HG02973 (cell line): Measurements from ENCODE around the gene RPE65.
"Not testable (repeated sequence)": the region's sequence is repeated elsewhere in the genome, so short reads cannot be mapped to it uniquely, and the experiment has no call there.

Source experiments
- ATAC-seq: cut with Tn5 transposase; IDR thresholded peaks from one replicate; pipeline ENCODE4 v1.9.1; 2021; ENCODE audit warnings: moderate library complexity; ENCODE audit not compliant: unreplicated experiment

The RPE65 gene

GRCh38 chr1:68454534-68454933 is 4.8 kb upstream of the RPE65 start:
- ATAC-seq, result peak; percentile 66

DNA sequence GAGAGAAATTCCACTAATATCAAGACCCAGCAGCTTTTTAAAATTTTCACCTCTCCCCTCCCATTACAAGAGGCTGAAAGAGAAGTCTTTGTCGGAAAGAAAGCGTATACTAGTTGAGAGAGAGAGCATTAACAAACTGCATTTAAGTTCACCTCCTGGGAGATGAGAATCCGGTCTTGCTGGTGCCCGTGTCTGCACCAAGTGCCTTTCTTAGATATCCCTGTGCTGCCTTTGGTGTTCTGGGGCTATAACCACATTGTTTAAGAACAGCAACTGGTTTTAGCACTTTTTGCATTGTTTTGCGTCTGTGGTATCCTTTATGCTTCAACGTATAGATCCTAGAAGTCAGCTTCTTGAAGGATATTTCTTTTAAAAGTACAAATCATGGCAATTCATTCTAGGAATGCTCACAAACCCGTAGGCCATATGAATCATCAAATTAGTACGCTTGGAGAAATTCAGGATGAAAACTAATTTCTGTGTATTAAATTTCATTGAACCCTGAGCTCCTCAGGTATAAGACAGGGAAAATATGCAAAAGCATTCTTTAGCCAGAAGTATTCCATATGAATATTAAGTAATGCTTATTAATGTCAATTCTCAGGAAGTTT is 3.4 kb upstream of the RPE65 start:
- no peak for ATAC-seq

- no peak for ATAC-seq
Observed at GRCh38 chr1:68448365-68448764, 1.4 kb downstream of the RPE65 start.

GRCh38 chr1:68445709-68446108 is 4.0 kb downstream of the RPE65 start:
- ATAC-seq, result no peak

- peak; percentile 97 for ATAC-seq
Observed at GRCh38 chr1:68442822-68443556, 6.8 kb downstream of the RPE65 start.

- ATAC-seq, result no peak
Observed at GRCh38 chr1:68442006-68442405, 7.7 kb downstream of the RPE65 start.

DNA sequence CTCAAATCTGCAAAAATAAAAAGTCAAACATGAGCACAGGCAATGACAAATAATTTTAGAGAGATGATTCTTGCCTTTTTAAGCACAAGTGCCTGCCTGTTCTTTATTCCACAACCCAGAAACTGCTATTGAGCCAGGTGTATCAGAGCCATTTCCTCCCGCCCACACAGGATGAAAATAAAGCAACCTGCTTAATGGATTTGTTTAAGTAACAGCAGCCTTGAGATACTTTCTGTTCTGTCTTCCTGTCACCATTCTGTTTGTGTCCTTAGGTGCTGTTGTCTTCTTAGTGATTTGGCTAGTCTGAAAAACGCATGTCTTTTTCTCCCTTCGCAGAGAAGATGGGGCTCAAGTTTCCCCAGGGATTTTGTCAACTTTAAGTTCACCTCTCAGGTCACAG is 11.4 kb downstream of the RPE65 start:
- ATAC-seq, result no peak

DNA sequence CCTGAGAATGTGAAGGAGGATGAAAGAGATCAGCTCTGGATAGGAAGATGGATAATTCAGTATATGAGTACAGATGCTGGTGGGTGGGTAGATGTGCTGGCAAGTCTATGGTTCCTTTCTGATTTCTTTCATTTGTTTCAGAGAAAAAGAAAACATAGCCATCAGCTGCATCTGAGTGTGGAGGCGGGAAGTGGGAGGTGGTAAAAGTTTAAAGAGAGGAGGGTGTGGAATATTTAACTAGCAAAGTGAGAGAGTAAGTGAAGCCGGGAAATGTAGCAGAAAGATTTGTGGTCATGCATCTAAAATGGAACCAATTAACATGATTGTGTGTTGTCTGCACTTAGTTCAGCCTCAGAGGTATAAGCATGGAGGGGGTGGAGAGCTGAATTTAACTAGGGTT is 16.4 kb downstream of the RPE65 start:
- ATAC-seq, result no peak

- no peak for ATAC-seq
Observed at GRCh38 chr1:68431076-68431475, 18.7 kb downstream of the RPE65 start.

GRCh38 chr1:68429233-68429808 is 20.4 kb downstream of the RPE65 start:
- ATAC-seq, result no peak

DNA sequence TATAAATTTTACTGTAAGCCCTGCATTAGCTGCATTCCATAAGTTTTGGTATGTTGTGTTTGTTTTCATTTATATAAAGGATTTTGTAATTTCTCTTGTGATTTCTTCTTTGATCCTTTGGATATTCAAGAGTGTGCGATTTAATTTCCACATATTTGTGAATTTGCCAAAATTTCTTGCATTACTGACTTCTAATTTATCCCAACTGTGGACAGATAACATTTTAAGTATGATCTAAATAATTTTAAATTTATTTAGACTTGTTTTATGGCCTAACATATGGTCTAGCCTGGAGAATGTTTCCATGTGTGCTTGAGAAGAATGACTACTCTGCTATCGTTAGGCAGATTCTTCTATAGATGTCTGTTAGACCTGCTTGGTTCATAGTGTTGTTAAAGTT is 23.2 kb downstream of the RPE65 start:
- no peak for ATAC-seq

DNA sequence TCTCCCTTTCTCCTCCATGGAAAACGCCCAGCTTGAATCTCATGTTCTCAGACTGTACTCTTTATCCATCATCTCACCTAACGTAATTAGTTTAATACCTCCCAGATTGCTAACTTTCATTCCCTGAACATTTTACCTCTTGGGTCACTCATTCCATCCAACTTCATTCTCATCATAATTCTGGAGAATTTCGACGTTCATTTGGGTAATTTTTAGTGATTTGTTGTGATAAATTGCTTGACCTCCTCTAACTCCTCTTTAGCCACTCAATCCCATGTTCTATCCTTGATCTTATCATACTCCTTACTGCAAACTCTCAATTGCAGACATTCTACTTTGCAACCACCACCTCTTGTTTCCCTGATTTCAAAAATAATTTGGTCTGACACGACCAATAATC is 28.4 kb downstream of the RPE65 start:
- ATAC-seq, result no peak

GRCh38 chr1:68409426-68409825 is 40.3 kb downstream of the RPE65 start:
- ATAC-seq, result no peak

GRCh38 chr1:68401506-68401905 is 48.2 kb downstream of the RPE65 start:
- ATAC-seq, result no peak

GRCh38 chr1:68395575-68395974 is 54.2 kb downstream of the RPE65 start:
- ATAC-seq, result not testable (repeated sequence)

DNA sequence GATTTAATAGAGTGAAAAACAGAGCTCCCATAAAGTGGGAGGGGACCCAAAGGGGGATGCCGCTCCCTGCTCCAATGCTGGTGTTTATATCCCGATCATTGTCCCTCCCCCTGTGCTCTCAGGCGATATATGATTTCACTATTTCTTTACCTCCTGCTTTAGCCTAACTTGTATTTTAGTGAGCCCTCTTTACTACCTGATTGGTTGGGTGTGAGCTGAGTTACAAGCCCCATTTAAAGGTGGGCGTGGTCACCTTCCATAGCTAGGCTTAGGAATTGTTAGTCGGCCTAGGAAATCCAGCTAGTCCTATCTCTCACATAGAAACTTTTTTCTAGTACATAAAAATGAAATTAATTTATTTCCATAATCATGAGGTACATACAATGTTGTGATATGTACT is 57.3 kb downstream of the RPE65 start:
- not testable (repeated sequence) for ATAC-seq

DNA sequence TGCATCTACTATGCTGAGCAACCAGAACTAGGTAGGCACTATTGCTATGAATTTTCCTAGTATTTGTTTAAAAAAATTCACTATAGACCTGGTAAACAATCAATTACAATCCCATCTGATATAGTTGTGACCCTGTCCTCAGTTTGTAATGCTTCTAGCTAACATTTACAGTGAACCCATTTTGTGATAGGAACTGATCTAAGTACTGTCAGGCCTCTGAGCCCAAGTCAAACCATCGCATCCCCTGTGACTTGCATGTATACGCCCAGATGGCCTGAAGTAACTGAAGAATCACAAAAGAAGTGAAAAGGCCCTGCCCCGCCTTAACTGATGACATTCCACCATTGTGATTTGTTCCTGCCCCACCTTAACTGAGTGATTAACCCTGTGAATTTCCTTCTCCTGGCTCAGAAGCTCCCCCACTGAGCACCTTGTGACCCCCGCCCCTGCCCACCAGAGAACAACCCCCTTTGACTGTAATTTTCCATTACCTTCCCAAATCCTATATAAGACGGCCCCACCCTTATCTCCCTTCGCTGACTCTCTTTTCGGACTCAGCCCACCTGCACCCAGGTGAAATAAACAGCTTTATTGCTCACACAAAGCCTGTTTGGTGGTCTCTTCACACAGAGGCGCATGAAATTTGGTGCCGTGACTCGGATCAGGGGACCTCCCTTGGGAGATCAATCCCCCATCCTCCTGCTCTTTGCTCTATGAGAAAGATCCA is 63.8 kb downstream of the RPE65 start:
- not testable (repeated sequence) for ATAC-seq

GRCh38 chr1:68384872-68385411 is 64.8 kb downstream of the RPE65 start:
- no peak for ATAC-seq

DNA sequence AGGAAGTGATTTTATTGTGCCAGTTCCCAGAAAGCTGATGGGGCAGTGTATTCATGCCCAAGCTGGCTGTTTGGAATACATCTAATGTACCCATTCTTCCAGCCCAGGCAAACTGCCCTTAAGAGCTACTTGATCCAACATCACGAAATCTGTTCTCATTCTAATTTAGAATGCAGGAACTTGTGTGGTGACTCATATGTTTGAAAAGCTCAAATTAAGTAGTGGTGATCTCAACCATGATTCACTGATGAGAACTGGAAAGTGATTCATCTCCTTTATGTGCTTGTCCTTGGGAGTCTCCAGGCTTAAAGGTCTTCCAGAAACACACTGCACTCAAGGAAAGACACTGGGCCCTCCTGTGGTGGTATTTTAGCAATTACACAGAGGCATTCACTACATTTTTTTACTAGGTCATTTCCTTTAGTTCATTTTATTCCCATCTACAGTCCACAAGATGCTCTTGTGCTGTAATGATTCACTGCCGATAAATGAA is 65.4 kb downstream of the RPE65 start:
- ATAC-seq, result no peak

DNA sequence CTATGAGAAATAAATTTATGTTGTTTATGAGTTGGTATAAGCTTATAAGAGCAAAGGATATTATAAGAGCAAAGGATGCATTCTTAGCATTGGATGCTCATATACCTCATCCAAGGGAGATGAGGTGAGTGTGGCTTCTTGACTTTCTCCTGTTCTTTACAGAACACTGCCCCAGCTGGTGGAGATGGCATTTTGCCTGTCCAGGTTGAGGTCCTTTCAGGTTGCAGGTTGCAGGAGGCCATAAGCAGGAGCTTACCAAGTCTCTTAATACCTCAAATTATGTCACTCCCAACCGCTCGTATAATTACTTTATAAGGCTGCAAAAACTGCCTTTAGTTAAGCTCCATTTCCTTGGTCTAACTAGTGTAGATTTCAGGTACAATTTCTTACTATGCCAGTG is 66.7 kb downstream of the RPE65 start:
- ATAC-seq, result no peak

GRCh38 chr1:68379085-68379478 is 70.7 kb downstream of the RPE65 start:
- no peak for ATAC-seq
